Central memory CD4-positive, alpha-beta T cell (primary cell): ENCODE measurements around the gene RILPL1.
"Not testable (repeated sequence)": the region's sequence is repeated elsewhere in the genome, so short reads cannot be mapped to it uniquely, and the experiment has no call there.

Experiments used
- DNase-seq: peaks from one replicate; pipeline ENCODE4 v3.0.0; 2022

The RILPL1 gene

DNA sequence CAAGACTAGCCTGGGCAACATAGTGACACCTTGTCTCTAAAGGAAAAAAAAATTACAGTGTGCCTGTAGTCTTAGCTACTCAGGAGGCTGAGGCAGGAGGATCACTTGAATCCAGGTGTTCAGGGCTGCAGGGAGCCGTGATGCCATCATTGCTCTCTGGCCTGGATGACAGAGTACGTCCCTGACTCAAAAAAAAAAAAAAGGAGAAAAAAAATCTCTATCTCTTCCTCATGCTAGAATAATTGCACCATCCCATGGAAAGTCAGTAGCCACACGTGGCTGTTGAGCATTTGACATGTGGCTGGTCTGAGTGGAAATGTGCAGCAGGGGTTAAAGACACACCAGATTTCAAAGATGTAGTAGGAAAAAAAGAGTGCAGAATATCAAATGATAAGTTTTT, 3.8 kb downstream of the RILPL1 start:
- DNase-seq: no peak

DNA sequence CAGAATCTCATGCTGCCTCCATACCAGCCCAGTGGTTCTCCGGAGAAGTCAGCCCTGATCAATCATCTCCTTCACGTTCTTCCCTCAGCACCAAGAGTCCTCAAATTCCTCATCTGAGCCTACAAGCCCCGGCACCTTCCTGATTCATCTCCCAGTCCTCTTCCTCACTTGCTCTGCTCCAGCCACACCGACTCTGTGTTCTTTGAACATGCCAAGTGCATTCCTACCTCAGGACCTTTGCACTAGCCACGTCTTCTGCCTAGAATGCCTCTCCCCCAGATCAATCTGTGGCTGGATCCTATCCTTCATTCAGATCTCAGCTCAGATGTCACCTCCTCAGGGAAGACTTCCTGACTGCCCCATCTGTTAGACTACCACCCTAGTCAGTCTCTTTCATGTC, 4.7 kb downstream of the RILPL1 start:
- no peak for DNase-seq

DNA sequence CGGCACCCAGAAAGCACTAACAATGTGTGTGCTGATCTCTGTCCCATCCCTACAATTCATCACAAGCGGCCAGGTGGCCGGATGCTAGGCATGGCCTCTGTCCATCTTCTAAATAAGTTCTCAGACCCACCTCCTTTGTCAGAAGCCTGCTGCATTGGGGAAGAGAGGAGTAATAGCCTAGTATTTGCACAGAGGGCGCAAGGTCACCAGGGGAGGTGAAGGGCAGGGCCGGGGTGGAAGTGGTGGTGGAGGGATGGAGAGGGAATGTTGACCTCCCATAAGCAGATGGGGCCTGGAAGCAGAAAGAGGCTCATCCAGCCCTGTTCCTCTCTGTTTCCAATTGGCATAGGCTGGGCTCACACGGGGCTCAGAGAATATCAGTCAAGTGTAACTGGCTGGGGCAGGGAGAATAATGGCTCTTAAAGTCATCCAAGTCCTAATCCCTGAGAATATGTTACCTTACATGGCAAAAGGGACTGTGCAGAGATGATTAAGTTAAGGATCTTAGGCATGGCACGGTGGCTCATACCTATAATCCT, 6.9 kb downstream of the RILPL1 start:
- DNase-seq: no peak

DNA sequence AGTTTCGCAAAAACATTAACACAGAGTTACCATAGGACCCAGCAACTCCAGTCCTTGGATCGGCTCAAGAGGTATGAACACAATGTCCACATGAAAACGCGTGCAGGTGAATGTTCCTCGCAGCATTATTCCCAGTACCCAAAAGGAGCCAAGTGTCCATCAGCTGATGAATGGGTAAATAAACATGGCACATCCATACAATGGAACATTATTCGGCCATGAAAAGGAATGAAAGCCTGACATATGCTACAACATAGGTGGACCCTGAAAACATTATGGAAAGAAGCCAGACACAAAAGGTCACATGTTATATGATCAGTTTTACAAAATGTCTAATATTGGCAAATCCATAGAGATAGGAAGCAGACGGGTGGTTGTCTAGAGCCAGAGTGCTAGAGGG, 9.1 kb downstream of the RILPL1 start:
- DNase-seq: no peak

DNA sequence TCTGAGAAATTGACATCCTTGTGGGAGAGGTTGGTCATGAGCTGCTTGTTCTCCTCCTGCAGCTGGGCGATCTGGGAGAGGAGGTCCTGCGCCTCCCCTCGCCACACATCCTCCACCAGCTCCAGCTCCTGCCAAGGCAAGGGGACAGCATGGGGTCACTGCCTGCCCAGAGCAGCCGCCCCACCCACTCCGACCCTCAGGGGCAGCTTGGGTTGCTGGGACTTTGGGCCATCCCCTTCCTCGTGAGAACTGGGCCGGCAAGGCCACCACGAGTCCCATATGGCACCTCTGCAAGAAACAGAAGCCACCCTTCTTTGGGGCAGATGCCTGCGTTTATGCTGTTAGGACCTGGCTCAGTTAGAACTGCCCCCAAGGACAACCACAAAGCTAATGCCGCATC, 10.0 kb downstream of the RILPL1 start:
- DNase-seq: no peak

DNA sequence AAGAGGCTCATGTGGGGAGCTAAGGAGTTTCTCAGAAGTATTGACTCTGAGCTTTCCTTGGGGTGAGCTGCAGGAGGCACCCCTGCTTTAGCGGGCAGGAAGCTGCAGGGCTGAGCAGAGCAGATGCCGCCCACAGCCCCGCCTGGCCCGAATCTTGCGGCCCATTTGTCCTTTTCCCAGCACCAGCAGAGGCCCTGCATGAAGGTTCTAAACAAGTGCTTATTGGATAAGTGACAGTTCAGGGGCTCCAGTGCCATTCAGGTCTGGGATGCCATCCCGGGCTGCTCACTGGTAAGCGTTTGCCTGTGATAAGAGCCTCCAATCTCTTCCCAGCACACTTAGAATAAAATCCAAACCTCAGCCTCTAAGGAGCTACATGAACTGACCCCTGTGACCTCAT, 11.4 kb downstream of the RILPL1 start:
- DNase-seq: no peak

DNA sequence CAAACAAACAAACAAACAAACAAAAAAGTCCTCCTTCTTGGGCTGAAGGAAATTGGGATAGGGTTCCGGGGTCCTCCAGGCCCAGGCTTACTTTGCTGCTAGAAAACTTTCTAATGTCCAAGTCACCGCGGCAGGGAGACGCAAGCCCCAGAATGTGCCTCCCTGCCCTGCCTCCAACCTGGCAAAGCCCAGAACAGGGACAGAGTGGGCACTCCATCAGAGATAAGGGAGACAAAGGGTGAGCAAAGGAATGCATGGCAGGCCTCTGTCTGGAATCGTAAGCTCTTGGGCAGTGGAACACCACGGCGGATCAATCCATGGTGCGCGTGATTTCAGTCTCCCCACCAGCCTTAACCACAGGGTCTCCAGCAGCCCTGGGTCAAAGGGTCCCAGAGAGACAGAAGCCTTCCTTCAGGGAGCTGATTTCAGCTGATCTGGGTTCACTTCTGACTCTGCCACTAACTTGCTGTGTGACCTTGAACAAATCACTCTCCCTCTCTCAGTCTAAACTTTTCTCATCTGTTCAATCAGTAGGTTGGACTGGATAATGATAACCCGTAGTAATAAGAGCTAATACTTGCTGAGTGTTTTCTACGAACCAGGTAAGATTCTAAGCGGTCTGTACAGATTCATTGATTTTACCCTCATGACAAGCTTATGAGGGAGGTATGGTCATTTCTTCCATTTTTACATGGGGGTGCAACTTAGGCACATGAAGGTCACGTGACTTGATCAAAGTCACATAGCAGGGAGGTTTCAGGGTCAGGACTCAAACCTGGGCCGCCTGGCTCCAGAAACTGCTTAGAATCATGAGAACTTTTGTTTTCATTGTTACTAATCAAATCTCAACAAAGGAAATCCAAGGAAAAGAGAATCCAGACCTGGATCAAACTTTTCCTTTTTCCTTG, 12.7 kb downstream of the RILPL1 start:
- DNase-seq: no peak

DNA sequence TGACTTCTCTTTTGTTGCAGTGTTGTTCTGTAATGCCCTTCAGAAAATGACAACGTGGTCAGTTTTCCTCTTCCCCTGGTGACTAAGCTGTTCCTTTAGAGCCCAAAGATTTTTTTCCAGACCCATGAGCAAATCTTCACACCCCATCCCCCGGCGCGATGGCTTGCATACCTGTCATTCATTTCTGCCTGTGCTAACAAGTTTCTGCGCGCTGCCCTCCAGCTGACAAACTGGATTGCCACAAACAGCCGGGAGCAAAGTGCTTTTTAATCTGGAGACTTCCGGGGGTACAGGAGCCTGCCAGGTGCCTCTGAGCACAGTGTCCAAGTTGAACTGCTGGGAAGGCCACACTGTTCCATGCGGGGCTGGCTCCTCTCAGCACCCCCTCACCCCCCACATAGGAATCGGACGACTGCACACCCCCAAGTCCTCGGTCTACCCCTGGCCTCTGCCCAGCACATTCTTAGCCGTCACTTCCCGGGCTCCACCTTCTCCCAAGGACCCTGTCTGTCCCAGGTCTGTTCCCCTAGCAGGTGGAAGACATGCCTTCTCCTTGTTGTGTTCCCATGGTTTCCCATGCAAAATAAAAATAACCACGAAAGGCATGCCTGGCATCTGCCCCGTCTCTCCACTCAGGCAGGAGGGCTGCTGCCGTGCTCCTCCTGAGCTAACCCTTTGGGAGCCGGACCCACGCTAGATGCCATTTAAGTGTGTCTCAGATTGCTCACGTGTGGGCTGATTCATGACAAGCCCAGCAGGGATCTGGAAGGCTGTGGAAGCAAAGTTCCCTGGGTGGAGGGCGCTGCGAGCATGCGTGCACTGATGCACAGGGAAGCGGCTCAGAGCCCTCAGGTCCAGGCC, 14.1 kb downstream of the RILPL1 start:
- no peak for DNase-seq

DNA sequence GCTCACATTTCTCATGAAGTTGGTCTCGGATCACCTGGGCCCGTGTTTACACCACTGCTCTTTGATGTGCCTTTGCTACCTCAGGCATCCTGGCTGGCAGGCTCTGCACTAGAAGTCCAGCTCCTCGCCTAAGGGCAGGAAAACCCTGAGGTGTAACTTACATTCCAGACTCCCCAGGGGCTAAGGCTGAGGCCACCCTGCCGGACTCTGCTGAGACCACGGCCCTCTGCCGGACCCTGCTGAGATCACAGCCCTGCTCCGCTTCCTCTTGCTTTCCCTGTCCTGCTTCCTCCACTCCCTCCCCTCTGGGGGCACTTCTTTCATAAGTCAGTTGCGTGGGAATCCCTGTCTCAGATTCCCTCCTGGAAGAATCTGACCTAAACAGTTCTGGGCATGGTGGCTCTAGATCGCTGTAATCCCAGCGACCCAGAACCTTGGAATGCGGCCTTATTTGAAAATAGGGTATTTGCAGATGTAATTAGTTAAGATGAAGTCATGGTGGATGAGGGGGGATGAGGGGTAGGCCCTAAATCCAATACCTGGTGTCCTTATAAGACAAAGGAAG, 17.2 kb downstream of the RILPL1 start:
- no peak for DNase-seq

DNA sequence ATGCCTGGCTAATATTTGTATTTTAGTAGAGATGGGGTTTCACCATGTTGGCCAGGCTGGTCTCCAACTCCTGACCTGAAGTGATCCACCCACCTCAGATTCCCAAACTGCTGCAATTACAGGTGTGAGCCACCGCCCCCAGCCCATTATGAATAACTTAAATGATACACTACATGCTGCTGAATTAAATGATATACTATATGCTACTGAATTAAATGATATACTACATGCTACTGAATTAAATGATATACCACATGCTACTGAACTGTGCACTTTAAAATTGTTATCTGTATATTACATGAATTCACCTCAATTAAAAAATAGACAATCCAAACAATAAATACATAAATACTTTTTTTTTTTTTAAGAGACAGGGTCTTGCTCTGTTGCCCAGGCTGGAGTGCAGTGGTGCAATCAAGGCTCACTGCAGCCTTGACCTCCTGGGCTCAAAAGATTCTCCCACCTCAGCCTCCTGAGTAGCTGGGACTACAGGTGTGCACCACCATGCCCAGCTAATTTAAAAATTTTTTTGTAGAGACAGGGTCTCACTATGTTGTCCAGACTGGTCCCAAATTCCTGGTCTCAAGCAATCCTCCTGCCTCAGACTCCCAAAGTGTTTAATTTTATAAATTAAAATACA, 18.8 kb downstream of the RILPL1 start:
- not testable (repeated sequence) for DNase-seq

DNA sequence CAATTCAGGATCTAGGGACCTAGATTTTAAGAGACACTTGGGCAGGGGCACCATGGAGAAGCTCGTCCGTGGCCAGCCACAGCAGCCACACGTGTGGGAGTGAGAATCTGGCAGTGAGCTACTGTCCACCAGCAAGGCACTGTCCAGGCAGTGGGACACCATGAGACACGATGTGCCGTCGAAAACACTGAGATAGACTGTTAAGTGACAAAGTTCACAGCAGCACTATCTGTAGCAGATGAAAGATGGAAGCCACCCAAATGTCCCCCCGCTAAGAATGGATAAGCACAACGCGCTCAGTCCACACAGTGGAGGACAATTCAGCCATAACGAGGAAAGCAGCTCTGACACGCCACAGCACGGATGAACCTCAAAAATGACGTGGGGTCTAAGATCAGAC, 19.7 kb downstream of the RILPL1 start:
- DNase-seq: no peak

DNA sequence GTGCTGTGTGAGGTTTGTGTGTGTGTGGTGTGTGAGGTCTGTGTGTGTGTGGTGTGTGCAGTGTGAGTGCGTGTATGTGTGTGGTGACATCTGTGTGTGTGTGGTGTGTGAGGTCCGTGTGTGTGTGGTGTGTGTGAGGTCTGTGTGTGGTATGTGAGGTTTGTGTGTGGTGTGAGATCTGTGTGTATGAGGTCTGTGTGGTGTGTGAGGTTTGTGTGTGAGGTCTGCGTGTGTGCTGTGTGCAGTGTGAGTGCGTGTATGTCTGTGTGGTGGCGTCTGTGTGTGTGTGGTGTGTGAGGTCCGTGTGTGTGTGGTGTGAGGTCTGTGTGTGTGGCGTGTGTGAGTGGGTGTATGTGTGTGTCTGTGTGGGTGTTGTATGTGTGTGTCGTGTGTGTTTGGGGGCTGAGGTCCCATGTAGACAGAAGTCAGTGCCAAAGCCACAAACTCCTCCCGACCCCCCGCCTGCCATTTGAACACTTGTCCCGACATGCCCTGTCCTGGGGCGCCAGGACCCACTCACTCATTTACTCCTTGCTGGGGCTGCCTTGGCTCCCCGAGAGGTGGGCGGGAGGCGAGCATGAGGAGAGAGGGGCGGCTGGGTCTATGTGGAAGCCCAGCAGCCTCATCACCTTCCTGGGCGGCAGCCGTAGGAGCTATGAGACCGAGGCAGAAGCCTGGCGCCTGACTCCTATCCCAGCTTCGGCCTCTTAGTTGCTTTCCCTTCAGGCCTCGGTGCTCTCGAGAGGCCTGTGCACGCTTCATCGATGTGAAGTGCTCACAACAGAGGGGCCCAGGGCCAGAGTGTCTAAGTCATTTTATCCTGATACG, 20.5 kb downstream of the RILPL1 start:
- DNase-seq: no peak

DNA sequence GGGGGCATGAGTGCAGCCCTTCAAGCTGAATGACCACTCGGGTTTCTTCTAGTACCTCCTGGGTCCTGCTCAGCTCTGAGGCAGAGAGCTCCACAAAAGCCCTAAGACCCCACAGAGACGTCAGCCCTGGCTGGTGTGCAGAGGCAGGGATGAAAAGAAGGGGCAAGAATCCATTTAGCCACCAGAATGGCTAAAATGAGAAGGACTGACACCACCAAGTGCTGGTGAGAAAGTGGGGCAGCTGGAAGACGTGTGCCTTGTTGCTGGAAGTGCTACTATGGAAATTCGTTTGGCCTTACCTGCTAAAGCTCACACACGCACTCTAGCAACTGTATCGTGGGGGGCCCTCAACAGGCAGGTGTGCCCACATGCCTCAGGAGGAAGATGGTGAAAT, 26.7 kb downstream of the RILPL1 start:
- no peak for DNase-seq

DNA sequence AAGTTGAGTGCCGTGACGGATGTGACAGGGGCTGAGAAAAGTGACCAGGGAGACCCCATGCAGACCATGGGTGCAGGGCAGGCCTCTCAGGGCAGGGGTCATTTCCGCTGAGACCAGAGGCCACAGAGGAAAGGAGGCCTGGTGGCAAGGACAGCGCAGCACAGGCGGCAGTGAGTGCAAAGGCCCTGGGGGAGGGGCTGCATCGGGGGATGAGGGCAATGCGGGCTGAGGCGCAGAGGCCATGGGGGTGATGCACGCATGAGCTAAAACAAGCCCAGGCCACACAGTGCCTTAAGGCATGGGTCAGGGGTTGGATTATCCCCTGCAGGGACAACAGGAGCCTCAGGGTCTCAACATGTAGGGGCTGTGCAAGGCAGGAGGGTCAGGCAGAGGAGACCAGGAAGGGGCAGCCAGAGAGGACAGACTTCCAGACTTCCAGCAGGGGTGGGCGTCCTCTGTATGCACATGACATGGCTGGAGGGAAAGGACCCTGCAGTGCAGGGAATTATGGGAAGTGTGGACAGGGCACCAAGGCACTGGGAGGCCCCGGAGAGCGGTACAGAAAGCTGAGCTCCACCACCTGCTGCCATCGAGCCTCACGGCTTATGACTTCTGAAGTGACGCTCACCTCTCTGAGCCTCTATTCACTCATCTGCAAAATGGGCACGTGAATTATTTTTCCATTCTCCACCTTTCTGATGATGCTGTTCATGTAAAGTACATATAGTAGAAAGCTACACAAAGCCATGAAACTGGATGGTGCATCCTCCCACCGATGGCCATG, 27.3 kb downstream of the RILPL1 start:
- no peak for DNase-seq

DNA sequence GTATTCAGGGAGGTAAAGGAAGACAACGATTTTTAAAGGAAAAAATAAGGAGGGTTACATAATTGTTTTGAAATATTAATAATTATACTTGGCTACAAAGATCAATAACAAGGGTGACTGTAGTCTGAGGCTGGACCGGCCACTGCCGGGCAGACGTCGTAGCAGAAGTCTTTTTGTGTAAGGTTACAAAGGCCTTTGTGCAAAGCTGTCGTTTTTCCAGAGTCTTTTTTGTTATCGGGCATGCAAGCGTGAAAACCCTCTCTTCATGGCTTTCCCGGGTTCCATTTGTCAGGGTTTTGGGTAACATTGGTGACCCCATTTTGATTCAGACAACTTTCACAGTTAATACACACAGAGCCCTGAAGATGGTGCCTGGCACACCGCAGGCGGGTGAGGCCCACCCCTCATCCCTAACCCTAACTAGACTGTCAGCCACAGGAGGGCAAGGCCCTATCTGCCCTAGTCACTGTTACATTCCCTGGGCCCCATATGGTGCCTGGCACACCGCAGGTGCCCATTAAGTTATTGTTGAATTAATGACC, 31.3 kb downstream of the RILPL1 start:
- DNase-seq: no peak

DNA sequence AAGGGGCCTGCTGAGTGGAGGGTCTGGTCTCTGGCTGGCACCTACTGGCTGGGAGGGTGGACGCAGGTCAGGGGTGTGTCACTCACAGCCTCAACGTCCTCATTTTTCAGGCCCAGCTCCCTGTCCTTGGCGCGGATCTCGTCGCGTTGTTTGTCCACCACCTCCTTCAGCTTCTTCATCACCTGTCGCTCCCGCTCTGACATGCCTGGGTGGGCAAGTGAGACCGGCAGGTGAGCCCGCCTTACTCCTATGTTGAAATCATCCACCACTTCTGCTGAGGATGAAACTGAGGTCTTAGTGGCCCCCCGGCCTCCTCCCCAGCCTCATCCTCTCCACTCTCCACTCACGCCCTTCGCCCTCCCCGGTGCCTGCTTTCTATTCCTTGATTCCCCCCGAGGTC, 34.2 kb downstream of the RILPL1 start:
- no peak for DNase-seq

DNA sequence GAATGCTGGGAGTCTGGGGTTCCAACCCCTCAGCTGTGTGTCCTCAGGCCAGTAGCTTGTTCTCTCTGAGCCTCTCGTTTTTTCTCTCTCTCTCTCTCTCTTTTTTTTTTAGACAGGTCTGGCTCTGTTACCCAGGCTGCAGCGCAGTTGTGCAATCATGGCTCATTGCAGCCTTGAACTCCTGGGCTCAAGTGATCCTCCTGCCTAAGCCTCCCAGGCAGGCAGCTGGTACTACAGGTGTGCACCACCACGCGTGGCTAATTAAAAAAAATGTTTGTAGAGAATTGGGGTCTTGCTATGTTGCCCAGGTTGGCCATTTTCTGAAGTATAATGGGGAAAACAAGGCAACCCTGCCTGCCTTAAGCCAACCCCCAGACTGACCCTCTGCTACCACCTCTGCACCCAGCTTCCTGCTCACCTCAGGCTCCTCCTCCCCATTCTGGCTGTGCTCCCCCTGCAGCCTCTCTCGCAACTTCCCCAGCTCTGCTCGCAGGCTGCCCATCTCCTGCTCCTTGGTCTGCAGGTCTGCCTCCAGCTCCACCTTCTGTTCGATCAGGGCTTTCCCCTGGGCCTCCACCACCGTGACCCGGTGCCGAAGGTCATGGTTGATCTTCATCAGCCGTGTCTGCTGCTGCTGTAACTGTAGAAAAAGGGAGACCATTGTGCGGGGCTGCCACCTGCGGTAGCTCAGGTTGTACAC, 35.2 kb downstream of the RILPL1 start:
- DNase-seq: no peak

DNA sequence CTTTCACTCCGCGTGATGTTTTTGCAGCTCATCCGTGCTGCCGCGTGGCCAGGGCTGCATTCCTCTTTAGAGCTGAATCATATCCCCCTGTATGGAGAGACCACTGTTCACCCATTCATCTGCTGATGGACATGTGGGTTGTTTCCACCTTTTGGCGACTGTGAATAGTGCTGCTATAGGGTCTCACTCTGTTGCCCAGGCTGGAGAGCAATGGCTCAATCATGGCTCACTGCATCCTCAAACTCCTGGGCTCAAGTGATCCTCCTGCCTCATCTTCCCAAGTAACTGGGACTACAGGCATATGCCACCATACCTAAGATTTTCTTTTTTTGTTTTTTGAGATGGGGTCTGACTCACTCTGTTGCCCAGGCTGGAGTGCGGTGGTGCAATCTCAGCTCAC, 36.5 kb downstream of the RILPL1 start:
- no peak for DNase-seq

DNA sequence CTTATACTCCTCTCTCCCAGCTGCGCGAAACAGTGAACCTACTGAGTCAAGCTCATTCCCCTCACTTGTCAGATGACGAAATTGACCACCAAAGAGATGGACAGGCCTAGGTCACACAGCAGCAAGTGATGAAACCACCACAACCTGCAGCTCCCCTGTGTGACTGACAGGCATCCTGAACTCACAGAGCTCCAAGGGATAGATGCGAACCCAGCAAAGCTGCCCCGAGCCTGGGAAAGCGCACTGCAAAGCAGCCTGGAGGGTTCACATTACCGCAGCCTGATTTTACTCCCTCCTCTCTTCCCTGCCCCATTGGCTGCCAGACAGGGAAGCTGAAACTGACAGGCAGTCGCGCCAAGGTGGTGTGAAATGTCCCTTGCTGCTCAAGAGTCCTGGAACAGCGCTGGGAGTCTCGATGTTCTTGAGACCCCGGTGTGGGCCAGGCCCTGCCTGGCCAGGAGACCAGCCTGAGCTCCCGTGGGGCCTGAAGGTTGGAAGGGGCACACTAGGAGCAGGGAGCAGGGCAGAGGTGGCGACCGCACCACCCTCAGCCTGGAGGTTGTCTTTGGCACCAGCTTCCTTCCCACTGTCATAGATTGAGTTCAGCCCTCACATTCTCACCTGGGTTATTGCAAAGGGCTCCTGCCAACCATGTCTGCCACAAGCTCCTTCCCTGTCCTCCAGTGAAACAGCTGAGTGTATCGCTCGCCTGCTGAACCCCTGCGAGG, 39.2 kb downstream of the RILPL1 start:
- DNase-seq: no peak
